ENCODE data around the gene GJD3.
"Not testable (repeated sequence)": the region's sequence is repeated elsewhere in the genome, so short reads cannot be mapped to it uniquely, and the experiment has no call there.

Gene GJD3

GRCh38 chr17:40367728-40368127 is 3.2 kb upstream of the GJD3 start:
- not testable (repeated sequence) for DNase-seq (ENCODE audit: low spot score)

DNA sequence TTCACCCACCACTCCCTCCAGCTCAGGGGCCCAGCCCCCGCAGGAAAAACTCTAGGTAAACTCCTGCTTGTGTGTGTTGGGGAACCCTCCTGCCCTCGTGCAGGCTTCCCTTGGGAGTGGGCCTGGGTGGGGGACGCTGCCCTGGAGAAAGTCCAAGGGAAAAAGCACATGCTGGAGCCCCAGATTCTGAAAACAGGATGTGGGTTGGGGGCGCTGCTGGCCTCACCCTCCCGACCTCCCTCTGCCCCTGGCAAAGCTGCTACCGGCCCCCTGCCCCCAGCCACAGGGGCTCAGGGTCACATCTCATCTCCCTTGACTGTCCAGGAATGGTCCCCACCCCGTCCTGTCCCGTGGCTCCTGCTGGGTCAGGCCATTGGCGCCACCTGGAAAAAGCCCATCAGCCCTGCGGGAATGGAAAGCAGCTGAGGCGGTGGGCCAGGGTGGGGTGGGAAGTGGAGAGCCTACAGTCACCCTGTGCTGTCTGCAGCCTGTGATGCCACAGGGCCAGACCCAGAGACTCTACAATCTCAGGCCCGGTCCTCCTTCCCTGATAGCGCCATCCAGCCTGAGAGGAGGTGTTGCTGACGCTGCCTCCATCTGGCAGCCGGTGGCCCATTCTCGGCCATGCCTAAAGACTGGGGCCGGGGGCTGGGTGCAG is 2.5 kb upstream of the GJD3 start:
- no peak for DNase-seq (ENCODE audit: low spot score)

DNA sequence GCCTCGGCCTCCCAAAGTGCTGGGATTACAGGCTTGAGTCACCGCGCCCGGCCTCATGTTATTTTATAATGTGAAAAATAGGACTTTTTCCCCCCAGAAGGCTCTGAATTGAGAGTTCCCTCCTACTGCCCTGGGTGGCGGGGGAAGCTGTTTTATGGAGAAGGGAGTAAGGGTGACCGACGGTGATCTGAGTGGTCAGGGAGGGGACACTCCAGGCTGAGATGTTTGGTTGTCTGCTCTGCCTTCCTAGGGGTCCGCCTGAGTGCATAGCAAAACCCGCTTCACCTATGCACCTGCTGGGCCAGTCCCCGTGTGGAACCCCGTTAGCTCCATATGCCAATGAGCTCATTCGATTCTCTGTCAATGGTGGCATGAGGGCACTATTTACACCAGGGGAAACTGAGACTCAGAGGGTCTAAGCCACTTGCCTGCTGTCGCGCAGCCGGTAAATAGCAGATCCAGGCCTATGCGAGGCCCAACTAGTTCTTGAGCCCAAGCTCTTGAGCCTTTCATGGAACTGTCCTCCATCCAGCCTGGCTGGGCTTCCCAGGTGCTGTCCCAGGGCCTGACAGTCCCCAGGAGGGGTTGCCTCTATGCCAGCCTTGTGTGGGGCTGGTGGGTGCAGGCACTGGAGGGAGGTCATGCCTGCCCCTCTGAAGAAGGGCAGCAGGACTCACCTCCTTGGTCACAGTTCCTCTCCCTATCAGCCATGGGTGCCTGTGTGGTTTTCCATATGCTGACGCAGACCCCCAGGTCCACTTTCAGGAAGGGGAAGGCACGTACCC is 1.7 kb upstream of the GJD3 start:
- no peak for DNase-seq (ENCODE audit: low spot score)

DNA sequence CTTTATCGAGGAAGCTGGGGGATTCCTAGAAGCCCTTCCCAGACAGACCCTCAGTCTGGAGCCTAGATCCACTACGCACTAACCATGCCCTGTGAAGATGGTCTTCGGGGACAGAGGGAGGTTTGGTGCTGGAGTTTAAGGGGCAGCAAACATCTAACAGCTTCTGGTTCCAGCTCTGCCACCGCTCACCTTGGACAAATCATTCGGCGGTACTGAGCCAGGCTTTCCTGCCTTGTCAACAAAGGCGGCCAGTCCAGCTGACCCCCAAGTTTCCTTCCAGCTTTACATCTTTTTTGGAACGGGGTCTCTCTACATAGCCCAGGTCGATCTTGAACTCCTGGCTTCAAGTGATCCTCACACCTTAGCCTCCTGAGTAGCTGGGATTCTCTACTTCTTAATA is 369 bp upstream of the GJD3 start:
- no peak for DNase-seq (ENCODE audit: low spot score)

DNA sequence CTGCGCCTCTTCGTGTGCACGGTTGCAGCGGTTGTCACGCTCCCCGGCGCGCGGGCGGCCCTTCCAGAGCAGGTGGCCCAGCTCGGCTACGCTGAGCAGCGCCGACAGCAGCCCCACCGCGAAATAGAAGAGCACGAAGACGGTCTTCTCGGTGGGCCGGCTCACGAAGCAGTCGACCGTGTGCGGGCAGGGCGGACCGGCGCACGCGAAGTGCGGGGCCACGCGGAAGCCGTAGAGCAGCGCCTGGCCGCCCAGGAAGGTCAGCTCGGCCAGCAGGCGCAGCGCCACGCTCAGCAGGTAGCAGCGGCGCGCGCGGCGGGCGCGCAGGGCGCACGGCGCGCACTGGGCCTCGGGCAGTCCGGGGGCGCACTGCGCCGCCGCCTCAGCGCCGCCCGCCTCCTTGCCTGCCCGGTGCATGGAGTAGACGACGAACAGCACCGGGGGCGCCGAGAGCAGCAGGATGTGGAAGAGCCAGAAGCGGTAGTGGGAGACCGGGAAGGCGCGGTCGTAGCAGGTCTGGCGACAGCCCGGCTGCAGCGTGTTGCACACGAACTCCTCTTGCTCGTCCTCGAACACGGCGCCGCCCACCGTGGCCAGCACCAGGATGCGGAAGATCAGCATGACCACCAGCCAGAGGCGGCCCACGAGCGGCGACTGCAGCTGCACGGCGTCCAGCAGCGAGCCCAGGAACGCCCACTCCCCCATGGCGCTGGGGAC is 1.3 kb downstream of the GJD3 start:
- no peak for DNase-seq (ENCODE audit: low spot score)

- no peak for DNase-seq (ENCODE audit: low spot score)
These were observed 1.8 kb downstream of the GJD3 start for GRCh38 chr17:40362696-40363110.

- no peak for DNase-seq (ENCODE audit: low spot score)
These were observed 2.4 kb downstream of the GJD3 start for GRCh38 chr17:40361925-40362695.

DNA sequence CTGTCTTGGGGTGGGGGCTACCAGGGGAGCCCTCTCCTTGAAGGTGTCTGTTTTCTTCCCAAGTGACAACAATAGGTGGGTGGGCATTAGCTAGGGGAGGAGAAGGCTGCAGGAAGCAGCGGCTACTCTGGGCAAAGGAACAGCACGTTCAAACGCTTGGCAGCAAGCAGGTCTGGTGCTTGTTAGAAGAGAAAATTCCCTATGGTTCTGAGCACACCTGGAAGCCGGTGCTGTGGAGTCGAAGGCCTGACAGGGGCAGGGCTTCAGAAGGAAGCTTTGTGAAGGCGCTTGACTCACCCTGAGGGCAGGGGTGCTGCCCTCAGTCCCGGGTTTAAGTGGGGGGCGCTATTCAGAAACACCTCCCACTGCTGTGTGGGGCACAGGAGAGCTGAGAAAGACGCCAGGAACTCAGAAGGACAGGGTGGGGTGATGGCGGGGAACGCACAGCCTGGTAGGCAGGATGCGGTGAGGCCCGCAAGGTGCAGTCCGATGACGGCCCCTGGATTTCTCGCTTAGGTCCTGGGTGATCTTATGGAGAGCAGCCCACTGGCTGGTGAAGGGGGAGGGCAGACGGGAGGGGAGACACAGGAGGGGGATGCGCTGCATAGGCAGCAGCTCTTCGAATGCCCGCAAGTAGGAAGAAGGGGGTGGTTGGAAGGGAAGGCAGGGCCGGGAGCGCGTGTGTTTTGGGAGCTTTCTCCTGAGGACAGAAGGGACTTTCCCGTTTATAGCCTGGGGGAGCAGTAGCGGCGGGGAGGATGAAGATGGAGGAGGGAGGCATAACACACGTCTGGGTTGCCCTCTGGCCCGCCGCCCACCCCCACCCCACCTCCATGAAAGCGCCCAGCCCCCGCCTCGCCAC is 3.2 kb downstream of the GJD3 start:
- no peak for DNase-seq (ENCODE audit: low spot score)

DNA sequence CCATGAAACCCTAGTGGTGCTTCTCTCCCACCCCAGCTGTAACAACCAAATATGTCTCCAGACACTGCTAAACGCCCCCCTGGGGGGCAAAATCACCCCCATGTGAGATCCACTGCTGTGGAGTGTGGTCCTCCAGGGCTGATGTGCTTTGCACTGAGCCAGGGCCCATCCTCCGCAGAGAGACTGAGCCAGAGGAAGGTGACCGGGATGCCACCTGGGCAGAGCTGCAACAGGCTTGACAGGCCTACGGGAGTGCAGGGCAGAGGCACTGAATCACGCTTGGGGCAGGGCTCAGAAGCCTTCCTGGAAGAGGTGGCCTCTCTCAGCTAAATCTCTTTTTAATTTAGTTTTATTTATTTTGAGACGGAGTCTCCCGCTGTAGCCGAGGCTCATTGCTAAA is 4.4 kb downstream of the GJD3 start:
- DNase-seq (ENCODE audit: low spot score) = no peak

DNA sequence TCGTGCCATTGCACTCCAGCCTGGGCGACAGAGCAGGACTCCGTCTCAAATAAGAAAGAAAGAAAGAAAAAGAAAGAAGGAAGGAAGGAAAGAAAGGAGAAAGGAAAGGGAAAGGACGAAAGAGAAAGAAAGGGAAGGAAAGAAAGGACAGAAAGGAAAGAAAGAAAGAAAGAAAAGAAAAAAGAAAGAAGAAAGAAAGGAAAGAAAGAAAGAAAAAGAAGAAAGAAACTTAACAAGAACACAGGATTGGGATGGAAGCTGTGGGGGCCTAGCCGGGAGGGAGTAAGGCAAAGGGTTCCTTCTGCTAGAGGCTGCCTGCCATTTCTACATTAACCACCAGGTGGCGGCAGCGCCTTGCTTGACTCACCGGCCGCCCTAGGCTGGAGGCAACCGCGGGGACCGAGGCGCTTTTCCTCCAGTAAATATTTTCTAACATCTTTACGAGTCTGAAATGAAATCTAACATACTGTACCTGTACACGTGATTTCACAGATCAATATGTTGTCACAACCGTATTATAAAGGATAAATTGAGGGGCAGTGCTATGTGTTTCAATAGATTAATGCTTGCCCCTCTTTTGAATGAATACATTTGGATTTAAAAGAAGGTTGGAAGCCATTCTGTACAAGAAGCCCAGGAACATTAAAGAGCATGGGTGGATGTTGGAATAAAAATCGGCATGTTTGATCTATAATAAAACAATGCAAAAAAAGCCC is 6.1 kb downstream of the GJD3 start:
- peak; percentile 73 for DNase-seq (ENCODE audit: low spot score)

- DNase-seq (ENCODE audit: low spot score) = no peak
These were observed 7.3 kb downstream of the GJD3 start for GRCh38 chr17:40356990-40357881.

GRCh38 chr17:40355804-40356758 is 8.5 kb downstream of the GJD3 start:
- DNase-seq (ENCODE audit: low spot score) = no peak

DNA sequence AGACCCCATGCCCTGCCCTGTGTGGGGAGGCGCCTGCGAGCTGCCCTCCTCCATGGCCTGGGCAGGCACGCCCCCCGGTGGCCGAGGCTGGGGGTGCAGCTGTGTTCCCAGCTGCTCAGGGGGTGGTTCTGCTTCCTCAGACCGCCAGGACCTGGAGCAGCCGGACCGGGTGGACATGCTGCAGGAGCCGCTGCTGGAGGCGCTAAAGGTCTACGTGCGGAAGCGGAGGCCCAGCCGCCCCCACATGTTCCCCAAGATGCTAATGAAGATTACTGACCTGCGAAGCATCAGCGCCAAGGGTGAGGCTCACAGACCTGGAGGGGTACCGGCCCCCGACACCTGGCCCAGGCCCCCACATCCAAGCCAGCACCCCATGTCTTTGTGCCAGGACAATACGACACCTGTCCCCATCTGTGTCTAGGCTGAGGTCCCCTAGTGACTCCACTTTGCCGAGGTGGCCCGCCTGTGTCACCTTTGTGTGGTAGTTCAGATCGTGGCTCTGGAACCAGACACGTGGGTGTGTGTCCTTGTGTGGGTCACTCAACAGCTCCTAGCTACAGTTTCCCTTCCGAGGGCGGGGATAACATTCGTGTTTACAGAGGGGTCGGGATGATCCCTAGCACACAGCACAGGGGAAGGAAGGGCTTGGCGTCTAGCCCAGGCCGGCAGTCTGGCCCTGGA is 9.3 kb downstream of the GJD3 start:
- peak; percentile 42 for DNase-seq (ENCODE audit: low spot score)

DNA sequence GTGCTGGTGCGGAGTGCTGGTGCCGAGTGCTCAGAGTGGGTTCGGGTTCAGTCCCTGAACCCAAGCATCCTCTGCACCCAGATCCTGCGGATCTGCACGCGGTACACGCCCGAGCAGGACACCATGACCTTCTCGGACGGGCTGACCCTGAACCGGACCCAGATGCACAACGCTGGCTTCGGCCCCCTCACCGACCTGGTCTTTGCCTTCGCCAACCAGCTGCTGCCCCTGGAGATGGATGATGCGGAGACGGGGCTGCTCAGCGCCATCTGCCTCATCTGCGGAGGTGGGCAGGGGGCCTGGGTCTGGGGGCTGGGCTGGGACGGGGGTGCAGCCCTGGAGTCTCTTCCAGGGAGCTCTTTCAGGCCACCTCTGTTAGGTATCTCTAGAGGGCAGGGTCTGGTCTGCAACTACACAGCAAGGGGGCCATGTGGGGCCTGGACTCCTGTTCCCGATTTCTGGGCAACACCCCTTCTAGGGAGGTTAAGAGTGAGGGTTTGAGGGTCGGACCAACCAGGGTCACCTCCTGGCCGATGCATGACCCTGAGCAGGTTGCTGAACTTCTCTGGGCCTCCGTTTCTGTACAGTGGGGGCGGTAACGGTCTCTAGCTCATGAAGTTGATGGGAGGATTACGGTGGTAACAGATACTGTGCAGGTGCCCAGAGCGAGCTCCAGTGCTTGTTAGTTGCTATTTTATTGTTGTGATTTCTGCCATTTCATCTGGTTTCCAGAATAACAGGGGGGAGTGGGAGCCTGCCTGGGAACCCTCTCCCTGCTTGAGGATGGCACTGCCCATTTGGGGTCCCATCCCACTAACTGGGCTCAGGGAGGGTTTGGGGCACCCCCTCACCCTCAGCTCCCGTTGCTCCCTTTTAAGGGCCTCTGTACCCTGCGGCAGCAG is 10.1 kb downstream of the GJD3 start:
- no peak for DNase-seq (ENCODE audit: low spot score)

DNA sequence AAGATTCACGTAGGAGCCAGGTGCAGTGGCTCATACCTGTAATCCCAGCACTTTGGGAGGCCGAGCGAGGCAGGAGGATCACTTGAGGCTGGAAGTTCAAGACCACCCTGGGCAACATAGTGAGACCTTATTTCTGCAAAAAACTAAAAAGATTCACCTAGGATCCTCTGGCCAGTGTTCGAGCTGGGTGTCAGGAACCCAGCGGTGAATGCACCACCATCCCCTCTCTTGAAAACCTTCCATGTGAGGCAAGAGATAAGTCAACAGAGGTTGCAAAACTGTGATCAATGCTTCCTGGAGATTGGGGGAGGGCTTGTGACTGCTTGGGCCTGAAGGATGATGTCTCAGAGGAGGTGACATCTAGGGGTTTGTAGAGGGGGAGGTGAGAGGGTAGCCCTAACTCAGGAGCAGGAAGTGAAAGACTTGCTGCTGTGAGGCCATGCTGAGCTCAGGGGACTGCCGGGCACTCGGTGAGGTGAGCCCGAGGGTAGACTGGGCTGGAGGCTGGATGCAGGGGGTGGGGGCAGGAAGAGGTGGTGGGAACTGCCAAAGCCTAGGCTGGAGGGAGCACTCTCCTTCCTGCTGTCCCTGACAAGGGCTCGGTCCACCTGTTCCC is 11.7 kb downstream of the GJD3 start:
- DNase-seq (ENCODE audit: low spot score) = no peak

DNA sequence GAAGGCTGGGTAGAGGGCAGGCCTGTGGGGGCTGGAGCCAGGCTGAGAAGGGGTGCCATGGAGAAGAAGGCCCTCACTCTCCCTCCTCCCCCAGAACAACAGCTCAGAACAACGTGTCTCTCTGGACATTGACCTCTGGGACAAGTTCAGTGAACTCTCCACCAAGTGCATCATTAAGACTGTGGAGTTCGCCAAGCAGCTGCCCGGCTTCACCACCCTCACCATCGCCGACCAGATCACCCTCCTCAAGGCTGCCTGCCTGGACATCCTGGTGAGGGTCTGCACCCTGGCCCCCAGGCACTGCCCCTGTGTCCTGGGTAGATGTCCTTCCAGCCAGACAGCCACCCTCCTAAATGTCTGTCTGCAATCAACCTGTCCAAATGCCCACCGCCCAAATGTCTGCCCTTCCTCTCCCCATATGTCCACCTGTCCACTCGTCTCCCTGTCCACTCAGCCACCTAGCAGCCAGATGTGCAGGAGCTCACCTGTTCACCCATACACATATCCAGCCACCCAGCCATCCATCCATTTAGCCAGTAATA is 12.2 kb downstream of the GJD3 start:
- DNase-seq (ENCODE audit: low spot score) = no peak

Data from putamen (tissue), 1 donor.